ENCODE results near the gene KRT5.

GRCh38 chr12:52517888-52518287 lies 2.3 kb downstream of the KRT5 start:
- TF ChIP-seq POLR2A (IDR thresholded peaks at IDR 0.05; ENCODE audit: low read depth, low read length) (no peak), POLR2AphosphoS5 (IDR thresholded peaks at IDR 0.05; ENCODE audit: low read depth, low read length) (no peak)

Measured in GM12892 (cell line).